Islet precursor cell (in vitro differentiated cells): ENCODE data around the gene MAP1B.

Experiments
- DNase-seq: peaks from one replicate; pipeline ENCODE4 v3.0.0-alpha.2; 2018

MAP1B gene

DNA sequence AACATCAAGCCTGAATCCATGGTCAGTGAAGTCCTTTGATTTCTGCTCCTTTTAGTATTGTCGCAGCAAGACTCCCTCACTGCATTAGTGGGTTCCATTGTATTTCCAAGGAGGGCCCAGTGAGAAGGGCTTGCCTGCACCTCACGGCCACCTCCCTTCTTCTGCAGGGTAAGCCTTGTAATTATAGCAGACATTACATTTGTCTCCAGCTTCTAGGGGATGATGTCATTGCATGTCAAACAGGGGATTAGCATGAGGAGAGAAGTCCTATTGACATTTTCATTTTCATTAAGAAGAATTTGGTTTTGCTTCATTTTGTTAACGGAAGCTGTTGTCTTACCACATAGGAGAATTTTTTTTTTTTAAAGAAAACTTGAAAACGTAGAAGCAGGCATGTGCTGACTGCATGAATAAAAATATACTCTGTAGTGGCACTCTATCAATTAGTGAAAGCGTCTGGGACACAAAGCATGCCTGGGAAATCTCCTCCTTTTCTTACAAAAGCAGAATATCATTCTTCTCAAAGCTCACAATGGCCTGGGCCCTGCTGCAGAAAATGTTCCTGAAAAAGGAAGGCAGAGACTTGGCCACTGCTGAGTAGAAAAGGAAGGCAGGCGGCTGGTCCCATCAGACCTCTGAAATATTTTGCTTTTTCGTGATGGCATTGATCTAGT, 27.1 kb downstream of the MAP1B start:
- DNase-seq, result no peak

DNA sequence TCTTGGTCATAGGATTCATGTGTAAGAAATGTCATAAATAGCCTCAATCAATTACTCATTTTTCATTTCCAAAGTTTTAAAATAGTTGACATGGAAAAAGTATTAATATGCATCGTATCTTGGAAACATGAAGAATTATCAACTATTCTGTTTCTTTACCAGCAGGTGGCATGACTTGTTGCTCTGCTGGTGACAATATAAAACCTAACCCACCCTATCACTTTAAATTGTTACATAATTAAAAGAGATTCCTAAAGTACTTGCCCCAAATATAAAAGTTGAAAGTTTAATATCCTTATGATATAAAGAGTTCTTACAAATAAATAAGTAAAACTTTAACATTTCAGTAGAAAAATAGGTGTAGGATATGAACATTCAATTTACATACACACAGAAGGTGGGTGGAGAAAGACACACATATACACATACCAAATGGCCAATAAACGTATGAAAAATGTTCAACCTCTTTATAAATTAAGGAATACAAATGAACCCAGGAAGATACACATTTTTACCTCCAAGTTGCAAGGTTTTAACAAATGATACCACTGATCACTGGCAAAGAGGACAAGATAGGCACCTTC, 30.6 kb downstream of the MAP1B start:
- no peak for DNase-seq

DNA sequence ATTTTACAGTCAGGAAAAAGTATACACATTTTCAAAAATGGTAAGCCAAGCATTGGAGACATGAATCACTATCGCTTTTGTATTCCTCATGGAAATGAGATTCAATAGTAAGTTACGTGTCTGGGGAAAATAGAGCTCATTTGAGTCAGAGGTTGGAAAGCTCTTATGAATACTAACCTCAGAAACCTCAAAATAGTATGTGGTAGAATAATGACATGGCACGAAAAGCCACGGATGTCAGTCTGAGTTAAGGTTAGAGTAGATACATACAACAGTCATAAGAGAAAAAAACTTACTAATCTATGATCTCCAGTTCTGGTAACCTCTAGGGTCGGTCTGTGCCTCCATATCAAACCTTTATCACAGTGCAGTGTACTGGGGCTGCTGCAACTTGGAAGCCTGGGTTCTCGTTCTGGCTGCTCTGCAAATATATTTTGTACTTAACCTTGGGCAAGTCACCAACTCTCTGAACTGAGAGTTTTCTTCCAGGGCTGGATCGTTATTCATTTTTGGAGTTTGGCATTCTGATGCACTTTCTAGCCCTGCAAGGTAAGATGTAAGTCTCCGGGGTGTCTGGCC, 31.8 kb downstream of the MAP1B start:
- DNase-seq, result no peak

DNA sequence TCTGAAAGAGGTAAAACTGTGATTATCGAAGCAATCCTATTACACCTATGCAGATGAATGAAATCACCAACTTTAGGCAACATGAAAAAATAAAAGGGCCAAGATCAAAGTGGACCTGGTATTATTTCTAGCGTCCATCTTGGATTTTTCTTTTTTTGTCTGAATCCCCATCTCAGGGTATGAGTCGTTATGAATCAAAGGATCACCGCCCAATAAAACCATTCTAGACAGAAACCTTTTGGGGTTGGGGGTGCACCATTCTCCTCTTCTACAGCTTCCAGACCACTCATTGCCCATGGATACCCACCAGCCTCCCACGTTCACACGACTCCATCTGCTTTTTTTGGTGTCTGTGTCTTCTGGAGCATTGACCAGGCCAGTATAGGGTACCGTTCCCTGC, 33.4 kb downstream of the MAP1B start:
- DNase-seq, result no peak

DNA sequence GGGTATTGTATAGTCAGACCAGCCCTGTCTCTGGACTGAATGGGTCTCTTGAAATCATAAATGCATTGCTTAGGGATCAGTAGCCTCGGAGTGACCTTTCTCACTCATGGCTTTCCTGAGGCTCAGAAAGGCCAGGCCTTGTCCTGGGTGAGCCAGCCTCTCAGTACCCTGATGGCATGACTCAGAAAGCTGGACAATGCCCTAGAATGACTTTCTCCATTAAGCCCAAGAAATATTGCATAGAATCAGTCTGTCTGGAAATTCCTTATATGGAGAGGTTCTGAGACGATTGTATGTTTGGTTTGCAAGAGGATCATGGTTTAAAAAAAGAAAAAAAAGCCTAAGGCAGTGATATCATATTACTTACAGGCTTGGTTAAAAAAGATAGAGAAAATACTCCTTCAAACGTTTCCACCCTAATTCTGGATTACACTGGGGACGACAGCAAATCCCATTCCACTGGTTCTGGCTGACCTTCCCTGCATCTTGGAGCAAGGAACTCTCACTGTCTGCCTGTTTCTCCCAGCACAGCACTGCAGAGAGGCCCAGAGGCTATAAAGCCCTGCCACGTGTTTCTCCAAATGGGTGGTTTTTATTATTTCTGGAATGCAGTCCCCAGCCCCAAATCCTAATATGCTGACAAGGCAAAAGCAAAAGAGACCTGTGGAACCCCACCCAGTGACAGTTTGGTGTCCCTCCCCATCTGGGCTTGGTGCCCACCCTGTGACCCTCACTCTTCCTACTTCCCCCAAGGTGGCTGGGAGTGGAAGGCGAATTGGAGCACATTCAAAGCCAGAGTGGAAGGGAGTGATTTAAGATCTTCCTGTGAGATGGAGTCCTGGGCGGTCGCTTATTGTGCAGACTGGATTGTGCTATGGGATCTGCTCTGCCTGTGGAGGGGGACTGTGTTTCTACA, 34.4 kb downstream of the MAP1B start:
- DNase-seq, result no peak

DNA sequence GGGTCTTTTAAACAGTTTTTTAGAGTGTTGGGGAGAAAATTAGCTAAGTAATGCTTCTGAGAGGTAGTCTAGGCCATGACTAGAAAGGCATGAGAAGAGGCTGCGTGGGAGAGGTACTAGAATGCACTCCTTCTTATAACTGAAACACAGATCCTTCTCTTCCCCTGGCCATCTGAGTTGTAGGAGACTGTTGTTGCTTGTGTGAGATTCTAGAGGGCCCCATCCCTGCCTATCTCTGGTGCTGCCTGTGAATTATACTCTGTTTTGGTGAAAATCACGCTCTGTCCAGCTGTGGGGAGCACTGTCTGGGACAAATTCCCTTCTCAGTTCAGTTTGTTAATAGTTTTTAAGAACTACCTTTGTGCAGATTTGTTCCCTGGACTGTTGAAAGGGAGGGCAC, 37.5 kb downstream of the MAP1B start:
- DNase-seq, result no peak

DNA sequence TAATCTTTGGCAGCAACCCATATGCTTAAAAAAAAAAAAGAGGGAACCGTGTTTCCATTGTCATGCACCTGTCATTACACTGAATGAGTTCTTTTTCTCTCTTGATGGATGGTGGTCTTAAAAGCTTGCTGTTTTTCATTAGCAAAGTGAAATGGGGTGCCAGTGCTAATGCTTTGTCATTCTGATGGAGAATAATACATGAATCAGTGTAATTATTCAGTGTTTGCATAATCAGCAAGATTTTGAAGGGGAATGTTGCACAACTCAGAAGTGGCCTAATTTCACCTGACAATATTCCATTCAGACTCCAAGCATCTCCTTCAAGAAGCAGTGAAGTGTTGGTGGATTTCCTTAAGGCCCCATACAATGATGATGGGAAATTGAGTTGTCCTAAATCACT, 38.1 kb downstream of the MAP1B start:
- DNase-seq, result no peak

DNA sequence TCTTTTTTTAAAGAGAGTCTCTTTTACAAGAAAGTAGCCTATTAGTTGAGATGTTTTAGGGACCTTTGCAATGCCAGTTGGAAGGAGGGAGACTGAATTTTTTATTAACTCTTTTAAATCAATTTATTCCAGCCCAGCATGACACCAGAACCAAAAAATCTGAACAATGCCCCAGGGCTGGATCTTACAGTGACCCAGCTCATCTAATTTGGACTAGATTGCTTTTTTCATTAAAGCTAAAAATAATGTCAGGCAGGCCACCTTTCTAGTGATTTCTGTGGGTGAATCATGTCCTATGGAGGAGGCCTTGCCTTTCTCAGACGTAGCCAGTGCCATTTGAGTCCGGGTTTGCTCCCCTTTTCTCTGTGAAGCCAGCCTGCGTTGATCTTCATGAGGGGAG, 38.8 kb downstream of the MAP1B start:
- DNase-seq, result no peak

DNA sequence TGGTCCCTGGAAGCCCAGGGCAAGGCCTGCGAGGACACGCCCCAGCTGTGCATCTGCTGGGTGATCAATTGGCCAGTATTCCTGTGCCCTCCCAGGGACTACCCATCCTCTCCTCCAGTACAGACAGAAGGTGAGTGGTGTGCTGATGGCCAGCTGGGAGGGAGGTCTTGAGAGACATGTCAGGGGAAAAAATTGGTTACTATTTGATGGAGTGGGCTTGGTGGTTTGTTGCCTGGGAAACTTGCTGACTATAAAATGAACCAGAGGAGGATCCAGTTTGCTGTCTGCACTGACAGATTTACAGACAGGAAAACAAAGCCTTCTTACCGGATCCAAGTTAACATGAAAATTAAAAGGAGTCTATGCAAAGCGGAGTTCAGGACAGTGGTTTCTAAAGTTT, 40.3 kb downstream of the MAP1B start:
- DNase-seq, result no peak

DNA sequence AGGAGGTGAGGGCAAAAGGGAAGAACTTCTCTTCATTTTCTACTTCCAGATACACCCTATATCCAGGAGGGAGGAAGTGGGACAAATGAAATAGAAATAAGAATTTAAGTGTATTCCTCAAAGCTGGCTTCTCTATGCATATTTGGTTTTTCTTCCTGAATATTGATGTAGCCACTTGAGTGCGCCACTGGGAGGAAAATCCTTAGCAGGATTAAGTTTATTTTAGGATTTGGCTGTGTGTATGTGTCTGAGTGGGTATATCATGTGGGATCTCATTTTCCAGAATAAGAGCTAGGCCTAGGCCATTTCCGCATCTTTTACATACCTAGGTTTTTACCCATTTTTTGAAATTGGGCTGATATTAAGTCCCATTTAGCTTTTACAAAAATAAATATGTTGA, 42.5 kb downstream of the MAP1B start:
- DNase-seq, result no peak

DNA sequence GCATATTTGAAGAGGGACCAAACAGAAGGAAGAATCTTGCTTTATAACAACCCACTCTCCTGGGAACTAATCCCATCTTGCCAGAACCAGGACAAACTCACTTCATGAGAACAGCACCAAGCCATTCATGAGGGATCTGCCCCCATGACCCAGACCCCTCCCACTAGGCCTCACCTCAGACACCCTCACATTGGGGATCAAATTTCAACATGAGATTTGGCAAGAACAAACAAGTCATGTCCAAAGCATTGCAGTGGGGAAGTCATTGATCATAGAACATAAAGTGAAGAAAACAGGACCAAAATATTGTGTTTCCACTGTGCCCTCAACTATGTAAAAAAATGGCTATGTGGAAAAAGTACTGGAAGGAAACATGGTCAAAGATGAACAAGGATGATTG, 43.9 kb downstream of the MAP1B start:
- DNase-seq, result no peak

DNA sequence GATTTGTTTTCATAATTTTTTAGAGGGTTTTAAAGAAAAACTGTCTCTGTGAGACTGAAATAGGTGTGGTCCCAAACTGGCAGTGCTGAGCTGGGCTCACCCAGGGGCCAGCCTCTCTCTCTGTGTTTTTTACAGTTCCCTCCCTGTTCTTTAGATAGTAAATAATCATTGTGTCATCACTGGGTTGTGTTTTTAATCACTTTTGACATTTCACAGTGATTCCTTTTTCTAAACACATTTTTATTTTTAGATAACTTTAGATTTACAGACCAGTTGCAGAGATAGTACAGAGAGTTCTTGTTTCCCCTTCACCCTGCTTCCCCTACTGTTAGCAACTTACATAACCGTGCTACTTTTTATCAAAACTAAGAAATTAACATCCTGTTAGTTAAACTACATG, 44.4 kb downstream of the MAP1B start:
- no peak for DNase-seq

DNA sequence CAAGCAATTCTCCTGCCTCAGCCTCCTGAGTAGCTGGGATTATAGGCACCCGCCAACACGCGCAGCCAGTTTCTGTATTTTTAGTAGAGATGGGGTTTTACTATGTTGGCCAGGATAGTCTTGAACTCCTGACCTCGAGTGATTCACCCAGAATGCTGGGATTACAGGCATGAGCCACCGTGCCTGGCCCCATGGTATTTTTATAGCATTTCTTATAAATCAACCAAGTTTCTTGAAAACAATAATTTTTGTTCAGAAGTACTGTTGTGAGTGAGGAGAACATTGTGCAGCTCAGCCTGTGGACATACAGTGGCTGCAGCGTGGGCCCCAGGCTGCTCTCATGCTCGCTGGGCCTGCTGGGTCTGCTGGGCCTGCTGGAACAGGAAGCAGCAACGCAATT, 45.3 kb downstream of the MAP1B start:
- DNase-seq, result no peak

DNA sequence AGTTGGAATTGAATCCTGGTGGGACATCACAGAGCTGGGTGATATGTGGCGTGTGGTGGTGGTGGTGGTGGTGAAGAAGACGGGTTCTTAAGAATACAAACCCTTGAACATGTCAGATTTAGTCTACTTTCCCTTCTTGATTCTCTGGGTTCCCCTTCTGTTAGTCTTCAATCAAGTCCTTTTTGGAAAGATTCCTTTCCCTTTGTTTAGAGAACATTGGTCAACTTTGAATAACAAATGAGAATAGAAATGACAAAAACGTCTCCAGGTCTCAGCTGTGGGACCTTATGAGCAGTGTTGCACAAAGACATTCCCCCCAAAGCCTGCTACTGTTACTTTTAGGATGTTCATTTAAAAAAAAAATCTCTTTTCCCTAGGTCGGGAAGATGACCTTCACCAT, 46.3 kb downstream of the MAP1B start:
- no peak for DNase-seq

DNA sequence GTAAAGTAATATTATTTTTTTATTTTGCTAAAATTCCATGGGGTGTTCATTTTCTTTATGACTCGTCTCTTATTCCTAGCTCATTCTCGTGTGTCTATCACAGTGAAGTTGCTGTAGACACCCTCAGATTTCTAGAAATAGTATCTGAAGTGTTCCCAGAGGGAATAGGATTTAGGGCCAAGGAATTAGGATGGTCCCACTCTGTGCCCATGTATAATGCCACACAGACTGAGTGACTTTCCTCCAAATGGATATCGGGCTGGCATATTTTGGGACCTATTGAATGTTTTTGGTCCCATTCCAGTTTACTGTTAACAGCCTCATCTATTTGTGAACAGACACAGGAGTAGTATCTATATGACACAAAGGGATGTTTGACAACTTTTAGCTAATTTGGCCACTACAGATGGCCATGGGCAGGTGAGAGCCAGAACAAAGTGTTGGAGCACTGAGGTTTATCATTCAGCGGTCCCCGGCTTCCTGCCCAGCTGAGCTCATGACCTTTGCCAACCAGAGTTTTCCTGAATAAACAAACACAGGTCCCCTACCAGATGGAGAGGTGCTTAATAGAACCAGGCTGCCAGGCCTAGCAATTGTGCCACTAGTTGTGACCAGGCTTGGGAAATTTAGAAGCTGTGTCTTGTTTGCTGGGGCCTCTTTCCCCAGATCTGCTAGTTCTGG, 46.9 kb downstream of the MAP1B start:
- no peak for DNase-seq

DNA sequence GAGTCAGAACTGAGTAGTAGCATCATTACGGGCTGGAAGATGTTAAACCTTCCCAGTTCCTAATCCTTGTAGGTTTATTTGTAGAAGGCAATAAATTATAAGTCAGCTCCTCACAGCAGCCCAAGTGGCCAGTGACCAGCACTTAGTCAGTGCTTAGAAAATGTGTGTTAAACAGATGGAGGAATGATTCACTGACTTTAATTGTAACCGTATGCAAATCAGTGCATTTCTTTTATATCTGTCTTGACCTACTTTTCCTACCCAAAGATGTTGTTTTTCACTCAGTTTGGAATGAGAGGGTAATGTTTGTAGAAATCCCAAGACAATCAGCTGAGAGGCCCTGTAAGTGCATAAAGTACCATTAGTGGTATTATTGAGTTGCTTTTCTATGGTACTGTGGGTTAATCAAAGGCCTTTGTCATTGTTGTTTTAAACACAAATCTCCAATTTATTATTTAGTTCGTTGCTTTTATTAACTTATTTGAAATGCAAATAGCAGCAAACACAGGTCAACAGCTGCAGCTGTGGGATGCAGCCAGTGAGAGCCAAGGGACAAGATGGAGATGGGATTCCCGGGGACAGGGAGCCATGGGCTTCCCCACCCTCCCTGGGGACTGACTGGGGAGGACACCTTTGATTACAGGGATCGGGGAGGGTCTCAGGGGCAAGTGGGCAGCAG, 49.8 kb downstream of the MAP1B start:
- no peak for DNase-seq

DNA sequence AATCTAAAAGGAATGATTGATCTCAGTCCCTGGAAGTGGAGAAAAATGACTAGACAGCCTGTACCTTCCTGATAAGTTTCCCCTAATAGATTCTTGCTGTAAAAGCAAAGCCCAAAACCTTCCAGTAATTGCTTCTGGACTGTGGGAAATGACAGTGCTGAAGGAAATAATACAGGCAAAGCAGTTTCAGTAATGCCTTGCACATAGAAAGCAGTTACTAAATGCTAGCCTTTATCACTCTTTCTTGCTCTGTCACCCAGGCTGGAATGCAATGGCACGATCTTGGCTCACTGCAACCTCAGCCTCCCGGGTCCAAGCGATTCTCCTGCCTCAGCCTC, 50.3 kb downstream of the MAP1B start:
- DNase-seq, result no peak

DNA sequence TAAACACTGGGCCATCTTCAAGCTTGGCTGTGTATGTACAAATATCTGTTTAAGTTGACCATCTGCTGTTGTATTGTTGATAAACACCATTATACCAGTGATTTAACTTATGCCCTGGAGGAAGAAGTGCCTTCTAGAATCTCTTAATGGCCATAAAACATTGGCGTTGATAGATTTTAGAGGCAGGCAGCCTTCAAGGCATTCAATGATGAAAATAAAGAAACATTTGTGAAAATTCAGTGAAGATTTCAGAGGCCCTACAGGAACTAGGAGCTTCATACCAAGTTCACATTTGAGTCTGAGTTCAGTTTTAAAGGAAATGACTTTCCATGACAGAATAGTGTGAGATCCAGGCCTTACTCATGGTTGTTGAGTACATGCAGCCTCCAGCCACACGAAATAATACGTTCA, 52.2 kb downstream of the MAP1B start:
- no peak for DNase-seq

DNA sequence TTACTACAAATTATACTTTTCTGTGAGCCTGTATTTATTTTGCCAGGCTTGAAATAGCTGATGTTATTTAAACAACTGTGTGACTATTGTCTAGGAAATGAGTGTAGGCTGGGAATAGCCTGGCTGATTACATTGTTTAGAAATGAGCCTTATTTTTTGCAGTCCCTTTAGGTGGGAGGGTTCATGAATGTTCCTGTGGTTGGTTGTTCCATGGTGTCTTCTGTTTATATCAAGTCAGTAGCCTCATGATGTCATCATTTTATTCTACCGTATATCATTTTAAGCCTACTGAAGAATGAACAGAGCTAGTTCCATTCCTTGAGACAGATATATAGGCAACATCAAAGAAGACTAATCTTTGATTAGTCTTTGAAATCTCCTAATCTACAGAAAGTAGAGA, 53.1 kb downstream of the MAP1B start:
- DNase-seq, result no peak

DNA sequence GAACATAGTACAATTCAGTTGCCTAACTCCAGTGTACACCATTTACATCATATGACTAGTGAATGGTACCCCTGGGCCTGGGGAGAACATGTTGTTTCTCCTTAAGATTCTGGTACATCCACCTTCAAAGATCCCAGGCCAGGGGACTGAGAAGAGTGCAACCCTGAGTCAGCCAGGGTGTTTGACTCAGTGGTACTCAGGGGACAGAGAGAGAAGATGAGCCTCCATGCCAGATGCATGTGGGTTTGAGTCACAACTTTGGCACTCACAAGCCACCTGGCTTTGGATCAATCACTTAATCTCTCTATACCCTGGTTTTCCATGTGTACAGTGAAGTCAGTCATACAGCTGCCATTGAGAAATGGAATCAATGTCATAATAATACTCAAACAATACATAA, 53.7 kb downstream of the MAP1B start:
- DNase-seq, result no peak

DNA sequence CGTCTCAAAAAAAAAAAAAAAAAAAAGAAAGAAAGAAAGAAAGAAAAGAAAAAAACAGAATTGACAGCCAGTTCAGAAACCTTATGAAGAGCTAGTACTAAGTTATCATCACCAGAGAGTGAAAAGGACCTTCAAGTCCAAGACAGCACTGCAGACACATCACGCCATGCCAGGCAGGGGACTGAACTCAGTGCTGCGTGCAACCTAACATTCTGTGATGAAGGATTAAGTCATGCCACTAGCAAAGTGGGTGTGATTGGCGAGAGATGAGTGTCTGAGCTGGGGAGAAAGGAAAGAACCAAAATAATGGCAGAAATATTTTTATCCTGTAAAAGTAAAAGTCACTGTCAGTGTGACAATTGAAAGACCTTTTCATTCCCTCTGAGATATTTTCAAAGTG, 54.7 kb downstream of the MAP1B start:
- no peak for DNase-seq

DNA sequence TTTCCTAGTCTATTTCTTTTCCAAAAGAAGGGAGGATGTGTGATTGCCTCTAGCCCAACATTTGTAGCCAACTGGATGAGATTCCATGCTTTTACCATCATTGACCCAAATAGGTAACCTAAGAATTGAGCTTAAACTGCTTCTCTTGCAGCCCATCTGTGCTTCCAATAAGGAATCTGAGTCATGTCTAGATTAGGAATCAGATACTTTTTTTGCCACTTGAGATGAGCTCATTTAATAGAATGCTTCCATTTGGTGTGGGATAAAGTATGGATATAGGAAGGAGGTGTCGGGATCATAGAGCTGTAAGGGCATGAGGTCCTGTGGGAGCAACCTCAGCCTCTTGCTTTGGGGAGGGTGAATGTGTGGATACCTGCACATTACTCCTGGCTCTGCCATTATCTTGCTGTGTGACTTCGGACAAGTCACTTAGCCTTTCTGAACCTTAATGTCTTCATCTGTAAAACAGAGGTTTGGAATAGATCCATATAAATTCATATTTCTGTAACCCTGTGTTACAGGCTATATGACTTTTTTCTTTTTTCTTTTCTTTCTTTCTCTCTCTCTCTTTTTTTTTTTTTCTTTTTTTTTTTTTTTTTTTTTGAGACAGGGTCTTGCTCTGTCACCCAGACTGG, 56.2 kb downstream of the MAP1B start:
- DNase-seq, result no peak
